GM21576 (cell line): ENCODE data around the gene LIN9.

Experiments
- ATAC-seq: cut with Tn5 transposase; IDR thresholded peaks from one replicate; pipeline ENCODE4 v1.9.1; 2021; ENCODE audit warnings: mild to moderate bottlenecking, moderate library complexity; ENCODE audit not compliant: unreplicated experiment

LIN9 gene

DNA sequence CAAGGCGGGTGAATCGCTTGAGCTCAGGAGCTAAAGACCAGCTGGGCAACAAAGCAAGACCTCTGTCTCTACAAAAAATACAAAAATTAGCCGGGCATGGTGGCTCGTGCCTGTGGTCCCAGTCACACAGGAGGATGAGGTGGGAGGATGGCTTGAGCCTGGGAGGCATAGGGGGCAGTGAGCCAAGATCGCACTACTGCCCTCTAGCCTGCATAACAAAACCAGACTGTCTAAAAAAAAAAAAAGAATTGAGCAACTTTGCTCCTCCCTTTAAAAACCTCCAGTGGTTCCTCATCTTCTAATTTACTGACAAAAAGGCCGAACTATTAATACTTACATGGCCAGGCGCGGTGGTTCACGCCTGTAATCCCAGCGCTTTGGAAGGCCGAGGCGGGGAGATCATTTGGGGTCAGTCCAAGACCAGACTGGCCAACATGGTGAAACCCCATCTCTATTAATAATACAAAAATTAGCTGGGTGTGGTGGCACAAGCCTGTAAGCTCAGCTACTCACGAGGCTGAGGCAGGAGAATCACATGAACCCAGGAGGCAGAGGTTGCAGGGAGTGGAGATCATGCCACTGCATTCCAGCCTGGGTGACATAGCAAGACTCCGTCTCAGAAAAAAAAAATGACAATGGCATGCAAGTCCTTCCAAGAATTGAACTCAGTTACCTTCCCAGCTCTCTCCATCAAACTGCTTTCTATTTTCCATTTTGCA, 126.8 kb downstream of the LIN9 start:
- ATAC-seq = no peak
